ENCODE measurements around the gene CCT8.

DNA sequence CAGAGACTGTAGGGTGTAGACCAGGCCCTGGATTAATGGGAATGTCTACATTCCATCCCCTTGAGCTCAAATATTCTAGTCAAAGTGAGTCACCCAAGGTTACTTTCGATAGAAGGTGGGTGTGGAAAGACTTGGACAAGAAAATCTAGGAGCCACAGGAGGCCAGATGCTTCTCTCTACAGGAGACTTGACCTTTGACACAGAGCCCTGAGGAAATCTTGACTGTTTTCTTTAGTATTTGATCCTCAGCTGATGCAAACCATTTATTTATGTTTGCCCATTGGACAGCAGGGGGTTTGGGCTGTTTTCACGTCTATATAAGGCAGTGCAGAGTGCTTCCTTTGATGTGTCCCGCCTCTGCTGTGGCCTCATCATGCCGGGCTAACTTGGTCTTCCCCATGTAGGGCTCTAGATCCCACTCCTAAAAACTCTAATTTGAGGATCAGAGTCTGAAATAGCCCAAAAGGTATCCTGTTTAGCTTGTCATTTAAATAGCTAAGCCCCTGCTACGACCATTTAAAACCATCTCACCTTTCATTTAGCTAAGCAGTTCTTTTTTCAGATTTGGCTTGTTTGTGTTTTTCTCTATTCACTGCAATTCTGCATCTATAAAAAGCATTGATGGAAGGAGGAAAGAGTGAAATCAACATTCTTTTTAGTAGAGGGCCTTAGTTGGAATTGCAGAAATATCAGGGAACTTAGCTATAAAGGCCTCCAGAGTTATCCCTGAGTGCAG lies 41.5 kb upstream of the CCT8 start:
- TF ChIP-seq, protein P1, sequence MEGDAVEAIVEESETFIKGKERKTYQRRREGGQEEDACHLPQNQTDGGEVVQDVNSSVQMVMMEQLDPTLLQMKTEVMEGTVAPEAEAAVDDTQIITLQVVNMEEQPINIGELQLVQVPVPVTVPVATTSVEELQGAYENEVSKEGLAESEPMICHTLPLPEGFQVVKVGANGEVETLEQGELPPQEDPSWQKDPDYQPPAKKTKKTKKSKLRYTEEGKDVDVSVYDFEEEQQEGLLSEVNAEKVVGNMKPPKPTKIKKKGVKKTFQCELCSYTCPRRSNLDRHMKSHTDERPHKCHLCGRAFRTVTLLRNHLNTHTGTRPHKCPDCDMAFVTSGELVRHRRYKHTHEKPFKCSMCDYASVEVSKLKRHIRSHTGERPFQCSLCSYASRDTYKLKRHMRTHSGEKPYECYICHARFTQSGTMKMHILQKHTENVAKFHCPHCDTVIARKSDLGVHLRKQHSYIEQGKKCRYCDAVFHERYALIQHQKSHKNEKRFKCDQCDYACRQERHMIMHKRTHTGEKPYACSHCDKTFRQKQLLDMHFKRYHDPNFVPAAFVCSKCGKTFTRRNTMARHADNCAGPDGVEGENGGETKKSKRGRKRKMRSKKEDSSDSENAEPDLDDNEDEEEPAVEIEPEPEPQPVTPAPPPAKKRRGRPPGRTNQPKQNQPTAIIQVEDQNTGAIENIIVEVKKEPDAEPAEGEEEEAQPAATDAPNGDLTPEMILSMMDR (IDR thresholded peaks at IDR 0.05 in 2 of 3, conservative IDR thresholded peaks at IDR 0.05 in 1 of 3; ENCODE audit: insufficient read depth in 2 of 3, low read depth in 1 of 3, low read length in 3 of 3): no peak
- no peak for TF ChIP-seq POLR2AphosphoS2 (IDR thresholded peaks at IDR 0.05; ENCODE audit: low read length)
- TF ChIP-seq POLR2AphosphoS5 (IDR thresholded peaks at IDR 0.05; ENCODE audit: control insufficient read depth, insufficient read depth, low read depth, low read length): no peak
- no peak for TF ChIP-seq STAT5B (CRISPR knock-in tag; IDR thresholded peaks at IDR 0.05)
- TF ChIP-seq SREBF2 (CRISPR knock-in tag; IDR thresholded peaks at IDR 0.05): no peak
- TF ChIP-seq, protein P2, sequence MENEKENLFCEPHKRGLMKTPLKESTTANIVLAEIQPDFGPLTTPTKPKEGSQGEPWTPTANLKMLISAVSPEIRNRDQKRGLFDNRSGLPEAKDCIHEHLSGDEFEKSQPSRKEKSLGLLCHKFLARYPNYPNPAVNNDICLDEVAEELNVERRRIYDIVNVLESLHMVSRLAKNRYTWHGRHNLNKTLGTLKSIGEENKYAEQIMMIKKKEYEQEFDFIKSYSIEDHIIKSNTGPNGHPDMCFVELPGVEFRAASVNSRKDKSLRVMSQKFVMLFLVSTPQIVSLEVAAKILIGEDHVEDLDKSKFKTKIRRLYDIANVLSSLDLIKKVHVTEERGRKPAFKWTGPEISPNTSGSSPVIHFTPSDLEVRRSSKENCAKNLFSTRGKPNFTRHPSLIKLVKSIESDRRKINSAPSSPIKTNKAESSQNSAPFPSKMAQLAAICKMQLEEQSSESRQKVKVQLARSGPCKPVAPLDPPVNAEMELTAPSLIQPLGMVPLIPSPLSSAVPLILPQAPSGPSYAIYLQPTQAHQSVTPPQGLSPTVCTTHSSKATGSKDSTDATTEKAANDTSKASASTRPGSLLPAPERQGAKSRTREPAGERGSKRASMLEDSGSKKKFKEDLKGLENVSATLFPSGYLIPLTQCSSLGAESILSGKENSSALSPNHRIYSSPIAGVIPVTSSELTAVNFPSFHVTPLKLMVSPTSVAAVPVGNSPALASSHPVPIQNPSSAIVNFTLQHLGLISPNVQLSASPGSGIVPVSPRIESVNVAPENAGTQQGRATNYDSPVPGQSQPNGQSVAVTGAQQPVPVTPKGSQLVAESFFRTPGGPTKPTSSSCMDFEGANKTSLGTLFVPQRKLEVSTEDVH (IDR thresholded peaks at IDR 0.05; ENCODE audit: low read depth, partially characterized antibody): no peak
- no peak for TF ChIP-seq PBX2 (CRISPR knock-in tag; IDR thresholded peaks at IDR 0.05; ENCODE audit: low read depth)
- no peak for TF ChIP-seq PBX2 (tag; conservative IDR thresholded peaks at IDR 0.05; ENCODE audit: low read depth)
- TF ChIP-seq ILK (tag; IDR thresholded peaks at IDR 0.05; ENCODE audit: borderline replicate concordance, low read depth): no peak
- TF ChIP-seq E2F5 (CRISPR knock-in tag; IDR thresholded peaks at IDR 0.05): no peak
- TF ChIP-seq PATZ1 (CRISPR knock-in tag; IDR thresholded peaks at IDR 0.05; ENCODE audit: borderline replicate concordance): no peak
- TF ChIP-seq RBM25 (IDR thresholded peaks at IDR 0.05; ENCODE audit: low read depth, low read length, severe bottlenecking): no peak
- TF ChIP-seq NR3C1 (CRISPR knock-in tag; IDR thresholded peaks at IDR 0.05): no peak

Measured in K562 (cell line).